Adrenal gland (tissue), 12 donors: ENCODE results near the gene HBZ. TPM values are rescaled to one million over a fixed set of nuclear protein-coding genes. Genes with fewer than 3 reads are reported as not detected.
"Not testable (repeated sequence)": the region's sequence is repeated elsewhere in the genome, so short reads cannot be mapped to it uniquely, and the experiment has no call there.

Source experiments
- DNase-seq, 7 donors: peaks; one replicate each; pipeline ENCODE4 v3.0.0-alpha.2; 2019 to 2020
- H3K27ac ChIP-seq, 5 donors: fragments of 200-600 bp; sonication (generic) in 4 of 5; 1 replicate in 3 of 5; 2 replicates in 2 of 5; pipeline versions ENCODE4 v1.5.1 to v1.8.0; 2016 to 2020; ENCODE audit warnings: mild to moderate bottlenecking in 1 of 5
- H3K27me3 ChIP-seq: fragments of 200-600 bp; 2 replicates; pipeline ENCODE4 v1.8.0; 2021
- H3K36me3 ChIP-seq, 2 donors: fragments of 200-600 bp; replicated peaks in 1 of 2; 1 replicate in 1 of 2; 2 replicates in 1 of 2; pipeline versions ENCODE4 v1.5.1 to v1.8.0; 2018 to 2022
- H3K4me1 ChIP-seq, 2 donors: fragments of 200-600 bp; replicated peaks in 1 of 2; 1 replicate in 1 of 2; 2 replicates in 1 of 2; pipeline versions ENCODE4 v1.5.1 to v1.8.0; 2018 to 2021
- H3K4me3 ChIP-seq, 4 donors: fragments of 200-600 bp; sonication (generic) in 3 of 4; one replicate each; pipeline ENCODE4 v1.5.1; 2016 to 2018
- H3K9me3 ChIP-seq, 3 donors: fragments of 200-600 bp; sonication (generic) in 1 of 3; replicated peaks in 1 of 3; 1 replicate in 2 of 3; 2 replicates in 1 of 3; pipeline versions ENCODE4 v1.5.1 to v1.8.0; 2016 to 2021
- POLR2A ChIP-seq, 2 donors: fragments of 450-650 bp; IDR thresholded peaks; one replicate each; pipeline ENCODE4 v1.6.1; 2017; ENCODE audit warnings: antibody characterized with exemption in 2 of 2, mild to moderate bottlenecking in 2 of 2, moderate library complexity in 1 of 2
- WGBS, 4 donors: extraction: QIAGEN DNeasy Blood & Tissue Kit in 2 of 4; methylation state at CpG; one replicate each; pipeline versions ENCODE4 v1.1.5 to v1.1.7; 2013 to 2017; 5-methylcytosine and 5-hydroxymethylcytosine counted together
- intact Hi-C, 2 donors: fragments of 100-400 bp; cut with DNase I; formaldehyde crosslinking; loops; one replicate each; pipeline versions ENCODE4 v1.14.1 to v1.15.0; 2022 to 2023
- polyA plus RNA-seq, 3 donors: library from polyadenylated mRNA; stranded (reverse); fragments of 200-250 nt in 2 of 3; fragments of 350-450 nt in 1 of 3; fragmentation: Illumina TruSeq in 1 of 3; extraction: RNeasy Lipid Tissue Mini Kit (QIAGEN cat#74804) in 1 of 3; gene quantifications; one replicate each; pipeline ENCODE4 v1.2.3, GENCODE V29; 2013 to 2014
- total RNA-seq, 9 donors: library from RNA; depleted of rRNA in 4 of 9; stranded (reverse); fragments of >200 nt in 4 of 9; fragments of 120-200 nt in 1 of 9; fragmentation: NEBNext Ultra II Directional in 1 of 9; extraction: Animal tissue kit (Norgen Biotek cat#: 25700) in 1 of 9; gene quantifications; one replicate each; pipeline versions ENCODE4 v1.1.0 to v1.2.4, GENCODE V29; 2013 to 2023
- TF ChIP-seq, protein P1 (sequence below), 6 experiments: fragments of 450-650 bp in 4 of 6; fragments of 200-600 bp in 2 of 6; sonication (generic) in 1 of 6; IDR thresholded peaks; 1 replicate in 5 of 6; 2 replicates in 1 of 6; pipeline versions ENCODE4 v1.5.1 to v1.8.0; 2016 to 2021; ENCODE audit warnings: antibody characterized with exemption in 6 of 6, mild to moderate bottlenecking in 2 of 6, moderate library complexity in 1 of 6
- donor health status: healthy with polysubstance abuse.
- donor health status: Bipolar disorder and iron deficiency.
- donor health status: DM: yes; HTN: yes; CAD: no.
- donor health status: DM: no; HTN: no; CAD: no.
- donor health status: DM: no; HTN: no; CAD: no.
- donor health status: DM: yes; HTN: yes; CAD: no.

Gene HBZ
- total and polyA plus RNA-seq, 12 donors, result 0.61 to 1.3 (median 1.3) TPM; not detected in 9

DNA sequence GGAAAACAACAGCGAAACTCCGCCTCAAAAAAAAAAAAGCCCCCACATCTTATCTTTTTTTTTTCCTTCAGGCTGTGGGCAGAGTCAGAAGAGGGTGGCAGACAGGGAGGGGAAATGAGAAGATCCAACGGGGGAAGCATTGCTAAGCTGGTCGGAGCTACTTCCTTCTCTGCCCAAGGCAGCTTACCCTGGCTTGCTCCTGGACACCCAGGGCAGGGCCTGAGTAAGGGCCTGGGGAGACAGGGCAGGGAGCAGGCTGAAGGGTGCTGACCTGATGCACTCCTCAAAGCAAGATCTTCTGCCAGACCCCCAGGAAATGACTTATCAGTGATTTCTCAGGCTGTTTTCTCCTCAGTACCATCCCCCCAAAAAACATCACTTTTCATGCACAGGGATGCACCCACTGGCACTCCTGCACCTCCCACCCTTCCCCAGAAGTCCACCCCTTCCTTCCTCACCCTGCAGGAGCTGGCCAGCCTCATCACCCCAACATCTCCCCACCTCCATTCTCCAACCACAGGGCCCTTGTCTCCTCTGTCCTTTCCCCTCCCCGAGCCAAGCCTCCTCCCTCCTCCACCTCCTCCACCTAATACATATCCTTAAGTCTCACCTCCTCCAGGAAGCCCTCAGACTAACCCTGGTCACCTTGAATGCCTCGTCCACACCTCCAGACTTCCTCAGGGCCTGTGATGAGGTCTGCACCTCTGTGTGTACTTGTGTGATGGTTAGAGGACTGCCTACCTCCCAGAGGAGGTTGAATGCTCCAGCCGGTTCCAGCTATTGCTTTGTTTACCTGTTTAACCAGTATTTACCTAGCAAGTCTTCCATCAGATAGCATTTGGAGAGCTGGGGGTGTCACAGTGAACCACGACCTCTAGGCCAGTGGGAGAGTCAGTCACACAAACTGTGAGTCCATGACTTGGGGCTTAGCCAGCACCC, 22.8 kb downstream of the HBZ start:
- peaks cover 55% of the 10 kb centered on the region for H3K27me3 ChIP-seq
- no peak overlapping the region for H3K27ac ChIP-seq
- intact Hi-C loops, result no loop called here
- no peak for DNase-seq
- WGBS, 4 donors, result 17 to 35% (median 26%) methylated on average over 7 to 8 of the region's 8 CpGs
- no peaks in the 10 kb centered on the region for H3K9me3 ChIP-seq
- no peak overlapping the region for H3K4me3 ChIP-seq
- no peaks in the 10 kb centered on the region for H3K36me3 ChIP-seq
- H3K4me1 ChIP-seq, result peaks cover 0 to 5% of the 10 kb centered on the region in 2 donors
- TF ChIP-seq, protein P1, sequence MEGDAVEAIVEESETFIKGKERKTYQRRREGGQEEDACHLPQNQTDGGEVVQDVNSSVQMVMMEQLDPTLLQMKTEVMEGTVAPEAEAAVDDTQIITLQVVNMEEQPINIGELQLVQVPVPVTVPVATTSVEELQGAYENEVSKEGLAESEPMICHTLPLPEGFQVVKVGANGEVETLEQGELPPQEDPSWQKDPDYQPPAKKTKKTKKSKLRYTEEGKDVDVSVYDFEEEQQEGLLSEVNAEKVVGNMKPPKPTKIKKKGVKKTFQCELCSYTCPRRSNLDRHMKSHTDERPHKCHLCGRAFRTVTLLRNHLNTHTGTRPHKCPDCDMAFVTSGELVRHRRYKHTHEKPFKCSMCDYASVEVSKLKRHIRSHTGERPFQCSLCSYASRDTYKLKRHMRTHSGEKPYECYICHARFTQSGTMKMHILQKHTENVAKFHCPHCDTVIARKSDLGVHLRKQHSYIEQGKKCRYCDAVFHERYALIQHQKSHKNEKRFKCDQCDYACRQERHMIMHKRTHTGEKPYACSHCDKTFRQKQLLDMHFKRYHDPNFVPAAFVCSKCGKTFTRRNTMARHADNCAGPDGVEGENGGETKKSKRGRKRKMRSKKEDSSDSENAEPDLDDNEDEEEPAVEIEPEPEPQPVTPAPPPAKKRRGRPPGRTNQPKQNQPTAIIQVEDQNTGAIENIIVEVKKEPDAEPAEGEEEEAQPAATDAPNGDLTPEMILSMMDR (IDR thresholded peaks at IDR 0.05), result no peak
- TF ChIP-seq POLR2A (IDR thresholded peaks at IDR 0.05), result no peak

DNA sequence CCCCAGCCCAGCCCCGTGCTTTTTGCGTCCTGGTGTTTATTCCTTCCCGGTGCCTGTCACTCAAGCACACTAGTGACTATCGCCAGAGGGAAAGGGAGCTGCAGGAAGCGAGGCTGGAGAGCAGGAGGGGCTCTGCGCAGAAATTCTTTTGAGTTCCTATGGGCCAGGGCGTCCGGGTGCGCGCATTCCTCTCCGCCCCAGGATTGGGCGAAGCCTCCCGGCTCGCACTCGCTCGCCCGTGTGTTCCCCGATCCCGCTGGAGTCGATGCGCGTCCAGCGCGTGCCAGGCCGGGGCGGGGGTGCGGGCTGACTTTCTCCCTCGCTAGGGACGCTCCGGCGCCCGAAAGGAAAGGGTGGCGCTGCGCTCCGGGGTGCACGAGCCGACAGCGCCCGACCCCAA, 23.6 kb downstream of the HBZ start:
- H3K9me3 ChIP-seq, intact Hi-C loops, H3K4me3 ChIP-seq, H3K36me3 ChIP-seq, DNase-seq, H3K27ac ChIP-seq: not testable (repeated sequence)
- WGBS, 4 donors, result 0 to 2% methylated on average over 20 to 22 of the region's 39 CpGs; no CpG with 5 or more reads in 2 of the 4 donors
- Histone ChIP-seq H3K27me3 (peaks cover 58% of the 10 kb centered on the region), H3K4me1 (peaks cover 5 to 12% of the 10 kb centered on the region in 2 donors)

DNA sequence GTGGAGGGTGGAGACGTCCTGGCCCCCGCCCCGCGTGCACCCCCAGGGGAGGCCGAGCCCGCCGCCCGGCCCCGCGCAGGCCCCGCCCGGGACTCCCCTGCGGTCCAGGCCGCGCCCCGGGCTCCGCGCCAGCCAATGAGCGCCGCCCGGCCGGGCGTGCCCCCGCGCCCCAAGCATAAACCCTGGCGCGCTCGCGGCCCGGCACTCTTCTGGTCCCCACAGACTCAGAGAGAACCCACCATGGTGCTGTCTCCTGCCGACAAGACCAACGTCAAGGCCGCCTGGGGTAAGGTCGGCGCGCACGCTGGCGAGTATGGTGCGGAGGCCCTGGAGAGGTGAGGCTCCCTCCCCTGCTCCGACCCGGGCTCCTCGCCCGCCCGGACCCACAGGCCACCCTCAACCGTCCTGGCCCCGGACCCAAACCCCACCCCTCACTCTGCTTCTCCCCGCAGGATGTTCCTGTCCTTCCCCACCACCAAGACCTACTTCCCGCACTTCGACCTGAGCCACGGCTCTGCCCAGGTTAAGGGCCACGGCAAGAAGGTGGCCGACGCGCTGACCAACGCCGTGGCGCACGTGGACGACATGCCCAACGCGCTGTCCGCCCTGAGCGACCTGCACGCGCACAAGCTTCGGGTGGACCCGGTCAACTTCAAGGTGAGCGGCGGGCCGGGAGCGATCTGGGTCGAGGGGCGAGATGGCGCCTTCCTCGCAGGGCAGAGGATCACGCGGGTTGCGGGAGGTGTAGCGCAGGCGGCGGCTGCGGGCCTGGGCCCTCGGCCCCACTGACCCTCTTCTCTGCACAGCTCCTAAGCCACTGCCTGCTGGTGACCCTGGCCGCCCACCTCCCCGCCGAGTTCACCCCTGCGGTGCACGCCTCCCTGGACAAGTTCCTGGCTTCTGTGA, 24.3 kb downstream of the HBZ start, which contains the start of gene HBA1:
Gene HBA1, plus strand, starts transcription at position 204 of the 906 bp plus-strand sequence. Its CDS starts 37 bp downstream, at position 241.
- Histone ChIP-seq H3K4me1 (peaks cover 5 to 17% of the 10 kb centered on the region in 2 donors), H3K27me3 (peaks cover 53% of the 10 kb centered on the region)
- 3 to 14% (median 6%) methylated on average over 10 to 35 of the region's 88 CpGs; no CpG with 5 or more reads in 1 of the 4 donors for WGBS, 4 donors
- H3K36me3 ChIP-seq, H3K4me3 ChIP-seq, H3K27ac ChIP-seq, DNase-seq, intact Hi-C loops, H3K9me3 ChIP-seq: not testable (repeated sequence)

DNA sequence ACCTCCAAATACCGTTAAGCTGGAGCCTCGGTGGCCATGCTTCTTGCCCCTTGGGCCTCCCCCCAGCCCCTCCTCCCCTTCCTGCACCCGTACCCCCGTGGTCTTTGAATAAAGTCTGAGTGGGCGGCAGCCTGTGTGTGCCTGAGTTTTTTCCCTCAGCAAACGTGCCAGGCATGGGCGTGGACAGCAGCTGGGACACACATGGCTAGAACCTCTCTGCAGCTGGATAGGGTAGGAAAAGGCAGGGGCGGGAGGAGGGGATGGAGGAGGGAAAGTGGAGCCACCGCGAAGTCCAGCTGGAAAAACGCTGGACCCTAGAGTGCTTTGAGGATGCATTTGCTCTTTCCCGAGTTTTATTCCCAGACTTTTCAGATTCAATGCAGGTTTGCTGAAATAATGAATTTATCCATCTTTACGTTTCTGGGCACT, 25.0 kb downstream of the HBZ start:
- Histone ChIP-seq H3K27me3 (peaks cover 53% of the 10 kb centered on the region), H3K4me3 (no peak overlapping the region), H3K27ac (no peak overlapping the region), H3K36me3 (no peaks in the 10 kb centered on the region), H3K4me1 (peaks cover 5 to 17% of the 10 kb centered on the region in 2 donors), H3K9me3 (no peaks in the 10 kb centered on the region)
- WGBS, 4 donors, result 8 to 11% (median 9%) methylated on average over 9 to 13 of the region's 13 CpGs
- TF ChIP-seq POLR2A (IDR thresholded peaks at IDR 0.05), result no peak
- TF ChIP-seq, protein P1 (IDR thresholded peaks at IDR 0.05), result no peak
- intact Hi-C loops, result no loop called here
- no peak for DNase-seq
